Body of pancreas (tissue), 4 donors: Measurements from ENCODE around the gene LDLRAD3. TPM values are rescaled to one million over a fixed set of nuclear protein-coding genes. Genes with fewer than 3 reads are reported as not detected.
"Not testable (repeated sequence)": the region's sequence is repeated elsewhere in the genome, so short reads cannot be mapped to it uniquely, and the experiment has no call there.

Source experiments
- ATAC-seq: fragments of 150-250 bp; one replicate; pipeline ENCODE4 v1.9.1; 2016
- DNase-seq, 4 donors: peaks; one replicate each; pipeline ENCODE4 v3.0.0-alpha.2; 2019
- H3K27ac ChIP-seq, 4 donors: fragments of 200-600 bp; sonication (generic); 1 replicate in 3 of 4; 2 replicates in 1 of 4; pipeline versions ENCODE4 v1.5.1 to v1.6.1; 2016 to 2019; ENCODE audit warnings: mild to moderate bottlenecking in 1 of 4, mixed read lengths in 1 of 4, moderate library complexity in 1 of 4
- H3K27me3 ChIP-seq, 2 donors: fragments of 200-600 bp; sonication (generic); one replicate each; pipeline ENCODE4 v1.6.0; 2016; ENCODE audit warnings: mild to moderate bottlenecking in 1 of 2
- H3K36me3 ChIP-seq, 2 donors: fragments of 200-600 bp; sonication (generic); replicated peaks in 1 of 2; 2 replicates each; pipeline ENCODE4 v1.5.1; 2016; ENCODE audit warnings: low read depth in 2 of 2; ENCODE audit not compliant: insufficient read depth in 1 of 2
- H3K4me1 ChIP-seq: fragments of 200-600 bp; sonication (generic); one replicate; pipeline ENCODE4 v1.6.0; 2016
- H3K4me3 ChIP-seq, 2 donors: fragments of 200-600 bp; sonication (generic); 1 replicate in 1 of 2; 2 replicates in 1 of 2; pipeline ENCODE4 v1.5.1; 2016 to 2019
- H3K9me3 ChIP-seq, 3 donors: fragments of 200-600 bp; sonication (generic); 1 replicate in 2 of 3; 2 replicates in 1 of 3; pipeline ENCODE4 v1.5.1; 2016
- POLR2A ChIP-seq, 3 donors: fragments of 450-650 bp; IDR thresholded peaks; one replicate each; pipeline ENCODE4 v1.6.1; 2016; ENCODE audit warnings: antibody characterized with exemption in 3 of 3, mild to moderate bottlenecking in 2 of 3
- WGBS, 2 donors: methylation state at CpG; one replicate each; pipeline ENCODE4 v1.1.5; 2017; 5-methylcytosine and 5-hydroxymethylcytosine counted together
- intact Hi-C: fragments of 100-400 bp; cut with DNase I; formaldehyde crosslinking; loops from one replicate; pipeline ENCODE4 v1.15.1; 2023
- total RNA-seq, 2 donors: library from RNA; depleted of rRNA; stranded (reverse); fragments of >200 nt; gene quantifications; one replicate each; pipeline ENCODE4 v1.1.0, GENCODE V29; 2016
- TF ChIP-seq, protein P1 (sequence below), 7 experiments: fragments of 450-650 bp in 4 of 7; fragments of 200-600 bp in 3 of 7; sonication (generic) in 3 of 7; IDR thresholded peaks; one replicate each; pipeline ENCODE4 v1.5.1; 2016 to 2019; ENCODE audit warnings: antibody characterized with exemption in 7 of 7

Gene LDLRAD3
- total RNA-seq, 2 donors from 2014 or later, result 5.7 to 7.9 TPM

DNA sequence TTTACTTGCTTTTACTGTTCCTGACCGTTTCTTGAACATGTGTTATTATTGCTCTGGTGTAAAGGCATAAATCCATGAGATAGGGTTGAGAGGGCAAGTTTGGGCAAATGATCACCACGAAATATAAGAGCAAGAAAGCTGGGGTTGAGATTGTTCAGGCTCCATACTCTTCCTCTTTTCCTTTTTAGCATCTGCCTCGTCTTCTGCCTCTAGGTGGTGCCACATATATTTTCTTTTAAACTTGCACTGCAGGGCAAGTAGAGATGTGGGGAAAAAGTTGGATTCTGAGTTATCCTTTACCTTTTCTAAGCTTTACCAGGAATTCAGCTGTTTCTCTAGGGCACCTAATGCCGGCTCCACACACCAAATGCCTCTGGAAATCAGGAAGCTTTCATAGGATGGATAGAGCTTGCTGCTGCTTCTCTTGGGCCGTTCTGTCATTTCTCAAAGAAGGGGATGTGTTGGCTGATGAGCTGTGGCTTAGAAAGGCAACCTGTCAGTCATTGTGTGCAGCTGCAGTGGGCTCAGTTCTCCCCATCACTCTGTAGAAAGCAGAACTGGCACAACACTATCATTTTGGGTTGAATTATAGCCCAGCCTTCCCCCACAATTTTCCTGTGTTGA is 98.2 kb downstream of the LDLRAD3 start:
- DNase-seq, result no peak
- H3K4me1 ChIP-seq, result peaks cover 14% of the 10 kb centered on the region
- no peak for ATAC-seq

GRCh38 chr11:36044636-36045035 is 100.8 kb downstream of the LDLRAD3 start:
- no peaks in the 10 kb centered on the region for H3K4me1 ChIP-seq
- H3K9me3 ChIP-seq, result no peaks in the 10 kb centered on the region
- no peak for TF ChIP-seq POLR2A (IDR thresholded peaks at IDR 0.05)
- TF ChIP-seq, protein P1, sequence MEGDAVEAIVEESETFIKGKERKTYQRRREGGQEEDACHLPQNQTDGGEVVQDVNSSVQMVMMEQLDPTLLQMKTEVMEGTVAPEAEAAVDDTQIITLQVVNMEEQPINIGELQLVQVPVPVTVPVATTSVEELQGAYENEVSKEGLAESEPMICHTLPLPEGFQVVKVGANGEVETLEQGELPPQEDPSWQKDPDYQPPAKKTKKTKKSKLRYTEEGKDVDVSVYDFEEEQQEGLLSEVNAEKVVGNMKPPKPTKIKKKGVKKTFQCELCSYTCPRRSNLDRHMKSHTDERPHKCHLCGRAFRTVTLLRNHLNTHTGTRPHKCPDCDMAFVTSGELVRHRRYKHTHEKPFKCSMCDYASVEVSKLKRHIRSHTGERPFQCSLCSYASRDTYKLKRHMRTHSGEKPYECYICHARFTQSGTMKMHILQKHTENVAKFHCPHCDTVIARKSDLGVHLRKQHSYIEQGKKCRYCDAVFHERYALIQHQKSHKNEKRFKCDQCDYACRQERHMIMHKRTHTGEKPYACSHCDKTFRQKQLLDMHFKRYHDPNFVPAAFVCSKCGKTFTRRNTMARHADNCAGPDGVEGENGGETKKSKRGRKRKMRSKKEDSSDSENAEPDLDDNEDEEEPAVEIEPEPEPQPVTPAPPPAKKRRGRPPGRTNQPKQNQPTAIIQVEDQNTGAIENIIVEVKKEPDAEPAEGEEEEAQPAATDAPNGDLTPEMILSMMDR (IDR thresholded peaks at IDR 0.05), result no peak
- WGBS, 2 donors, result 89 to 98% methylated on average over 3 to 4 of the region's 4 CpGs
- no peak overlapping the region for H3K27ac ChIP-seq
- H3K36me3 ChIP-seq, result no peaks in the 10 kb centered on the region
- H3K27me3 ChIP-seq, result no peaks in the 10 kb centered on the region
- no peak overlapping the region for H3K4me3 ChIP-seq
- ATAC-seq (no peak), DNase-seq (no peak)
- intact Hi-C loops, result no loop called here

More for the DNA sequence above, 98.2 kb downstream of the LDLRAD3 start:
- no peak for TF ChIP-seq POLR2A (IDR thresholded peaks at IDR 0.05)
- TF ChIP-seq, protein P1 (IDR thresholded peaks at IDR 0.05), result peak in 6 of 7 experiments; percentile 24 to 42 (median 29)
- Histone ChIP-seq H3K36me3 (no peaks in the 10 kb centered on the region), H3K27me3 (no peaks in the 10 kb centered on the region), H3K27ac (no peak overlapping the region), H3K4me3 (no peak overlapping the region), H3K9me3 (no peaks in the 10 kb centered on the region)
- whole genome bisulfite sequencing, 2 donors, result 63 to 67% methylated on average over 5 of the region's 5 CpGs
- intact Hi-C loops, result no loop called here

- DNase-seq, H3K9me3 ChIP-seq, H3K27me3 ChIP-seq, intact Hi-C loops, H3K36me3 ChIP-seq, H3K27ac ChIP-seq, H3K4me1 ChIP-seq, ATAC-seq, H3K4me3 ChIP-seq: not testable (repeated sequence)
- 87% methylated on average over 3 of the region's 3 CpGs for WGBS, 2 donors
These were observed 102.1 kb downstream of the LDLRAD3 start for GRCh38 chr11:36045945-36046344.

DNA sequence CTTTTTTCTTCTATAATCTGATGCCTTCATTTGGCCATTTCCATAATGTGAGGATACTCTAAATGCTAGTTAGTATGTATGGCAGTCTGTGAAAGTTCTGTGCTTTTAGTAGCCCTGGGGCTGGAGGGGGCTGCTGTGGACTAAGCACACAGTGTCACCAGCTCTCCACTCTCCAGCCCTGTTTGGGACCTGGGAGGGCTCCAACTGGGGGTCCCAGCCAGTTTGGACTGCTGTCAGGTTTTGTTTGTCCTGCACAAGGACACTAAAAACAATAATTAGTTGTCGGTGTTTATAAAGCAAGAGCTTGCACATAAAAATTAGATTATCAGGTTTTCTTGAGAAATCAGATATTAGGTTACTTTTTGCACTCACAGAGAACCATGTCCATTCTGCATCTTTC is 103.1 kb downstream of the LDLRAD3 start:
- Histone ChIP-seq H3K27ac (no peak overlapping the region), H3K4me3 (no peak overlapping the region), H3K9me3 (no peaks in the 10 kb centered on the region), H3K4me1 (no peaks in the 10 kb centered on the region), H3K36me3 (no peaks in the 10 kb centered on the region), H3K27me3 (no peaks in the 10 kb centered on the region)
- no peak for DNase-seq
- ATAC-seq, result no peak
- intact Hi-C loops, result no loop called here
- 67 to 92% methylated on average over 1 of the region's 1 CpG for WGBS, 2 donors
- TF ChIP-seq POLR2A (IDR thresholded peaks at IDR 0.05), result no peak
- TF ChIP-seq, protein P1 (IDR thresholded peaks at IDR 0.05), result no peak

DNA sequence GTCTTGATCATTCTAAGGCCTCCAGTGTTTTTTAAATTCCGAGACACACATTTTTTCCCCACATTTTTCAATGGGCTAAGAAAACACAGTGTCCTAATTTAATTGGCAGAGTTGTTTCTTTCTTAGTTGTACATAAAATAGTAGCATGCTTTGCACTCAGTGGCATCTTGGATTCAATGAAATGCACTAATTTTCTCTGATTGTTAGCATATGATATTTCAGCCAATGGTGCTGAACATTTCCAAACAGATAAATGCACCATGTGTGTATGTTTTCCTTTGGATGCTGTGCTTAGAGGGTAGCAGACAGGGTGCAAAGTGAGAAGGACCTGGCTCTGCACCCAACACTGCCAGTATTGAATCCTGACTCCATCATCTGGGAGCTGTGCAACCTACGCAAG is 103.5 kb downstream of the LDLRAD3 start:
- no peak for ATAC-seq
- H3K36me3 ChIP-seq, result no peaks in the 10 kb centered on the region
- H3K27ac ChIP-seq, result no peak overlapping the region
- TF ChIP-seq POLR2A (IDR thresholded peaks at IDR 0.05), result no peak
- TF ChIP-seq, protein P1 (IDR thresholded peaks at IDR 0.05), result no peak
- no peak overlapping the region for H3K4me3 ChIP-seq
- intact Hi-C loops, result no loop called here
- DNase-seq, result no peak
- H3K27me3 ChIP-seq, result no peaks in the 10 kb centered on the region
- 94 to 95% methylated on average over 2 of the region's 2 CpGs for WGBS, 2 donors
- H3K9me3 ChIP-seq, result no peaks in the 10 kb centered on the region
- no peaks in the 10 kb centered on the region for H3K4me1 ChIP-seq
